IMR-90 (cell line): ENCODE results near the gene IKBKE. TPM values are rescaled to one million over a fixed set of nuclear protein-coding genes. Genes with fewer than 3 reads are reported as not detected.

Source experiments
- ATAC-seq: fragments of 200-7000 bp; cut with Tn5 transposase; 2 replicates; pipeline ENCODE4 v1.9.1; 2020; ENCODE audit warnings: low read depth, mild to moderate bottlenecking, moderate library complexity
- BruUV-seq: library from RNA; stranded (reverse); fragments of 400-500 nt; replicated peaks from 2 replicates; lab custom pipeline; 2021; lab: Mats Ljungman, UMichigan
- CTCF ChIA-PET: fragments of 300-600 bp; formaldehyde crosslinking; extraction: SDS; loops from one replicate; lab custom pipeline; 2021; ENCODE audit warnings: antibody characterized with exemption; lab: Yijun Ruan, JAX
- POLR2A ChIA-PET: fragments of 300-600 bp; sonication (Branson Sonifier 250); formaldehyde crosslinking; loops from one replicate; lab custom pipeline; 2022; ENCODE audit warnings: antibody characterized with exemption; ENCODE audit not compliant: unreplicated experiment; lab: Charles Lee
- DNase-seq: peaks from one replicate; pipeline ENCODE4 v3.0.0; 2013
- H2AFZ ChIP-seq: replicated peaks from 2 replicates; pipeline ENCODE3; 2013; ENCODE audit warnings: low read length, mild to moderate bottlenecking; ENCODE audit not compliant: poor library complexity
- H2AK5ac ChIP-seq: 2 replicates; pipeline ENCODE4 v1.6.1; 2013; ENCODE audit warnings: low read depth, low read length, inconsistent platforms
- H2AK9ac ChIP-seq: replicated peaks from 2 replicates; pipeline ENCODE3; 2013; ENCODE audit warnings: mild to moderate bottlenecking, low read depth, low read length, moderate library complexity; ENCODE audit not compliant: poor library complexity
- H2BK120ac ChIP-seq: 2 replicates; pipeline ENCODE4 v1.6.1; 2013; ENCODE audit warnings: low read depth, low read length, inconsistent platforms
- H2BK15ac ChIP-seq: 3 replicates; pipeline ENCODE4 v1.6.1; 2013; ENCODE audit warnings: low read depth, low read length, inconsistent platforms
- H2BK20ac ChIP-seq: 2 replicates; pipeline ENCODE4 v1.6.1; 2013; ENCODE audit warnings: low read depth, mild to moderate bottlenecking, inconsistent platforms, low read length, moderate library complexity
- H2BK5ac ChIP-seq: 2 replicates; pipeline ENCODE4 v1.6.1; 2013; ENCODE audit warnings: mild to moderate bottlenecking, low read depth, low read length, inconsistent platforms; ENCODE audit not compliant: poor library complexity, severe bottlenecking
- H3K14ac ChIP-seq: replicated peaks from 2 replicates; pipeline ENCODE4 v1.6.1; 2013; ENCODE audit warnings: low read depth, low read length, inconsistent platforms
- H3K18ac ChIP-seq: 2 replicates; pipeline ENCODE4 v1.6.1; 2013; ENCODE audit warnings: low read depth, low read length, control low read depth
- H3K23ac ChIP-seq: 2 replicates; pipeline ENCODE4 v1.6.1; 2013; ENCODE audit warnings: low read depth, low read length, inconsistent platforms
- H3K27ac ChIP-seq: 2 replicates; pipeline ENCODE4 v1.5.1; 2013; ENCODE audit warnings: mild to moderate bottlenecking, control low read depth, low read length; ENCODE audit not compliant: insufficient read depth
- H3K27me3 ChIP-seq: 2 replicates; pipeline ENCODE4 v1.6.1; 2013; ENCODE audit warnings: low read length; ENCODE audit not compliant: control insufficient read depth, insufficient read depth
- H3K36me3 ChIP-seq: 2 replicates; pipeline ENCODE4 v1.6.1; 2013; ENCODE audit warnings: low read length, mixed read lengths; ENCODE audit not compliant: control insufficient read depth, insufficient read depth
- H3K4ac ChIP-seq: 2 replicates; pipeline ENCODE4 v1.6.1; 2013; ENCODE audit warnings: low read depth, low read length, inconsistent platforms
- H3K4me1 ChIP-seq: 2 replicates; pipeline ENCODE4 v1.6.1; 2013; ENCODE audit warnings: low read length, mixed read lengths; ENCODE audit not compliant: control insufficient read depth, insufficient read depth
- H3K4me2 ChIP-seq: 2 replicates; pipeline ENCODE4 v1.6.1; 2013; ENCODE audit warnings: low read depth, mild to moderate bottlenecking, control low read depth, low read length, moderate library complexity
- H3K4me3 ChIP-seq: 2 replicates; pipeline ENCODE4 v1.5.1; 2013; ENCODE audit warnings: low read depth, mild to moderate bottlenecking, control low read depth, low read length, moderate library complexity; ENCODE audit not compliant: insufficient read depth
- H3K56ac ChIP-seq: 2 replicates; pipeline ENCODE4 v1.6.1; 2013; ENCODE audit warnings: low read length, inconsistent platforms; ENCODE audit not compliant: insufficient read depth; ENCODE audit errors: extremely low read depth
- H3K79me1 ChIP-seq, 2 experiments: 2 replicates each; pipeline ENCODE4 v1.6.1; 2013; ENCODE audit warnings: low read length in 2 of 2, inconsistent platforms in 1 of 2, low read depth in 1 of 2
- H3K9ac ChIP-seq: 2 replicates; pipeline ENCODE4 v1.6.1; 2013; ENCODE audit warnings: low read depth, low read length, control low read depth
- H3K9me1 ChIP-seq: 2 replicates; pipeline ENCODE4 v1.6.1; 2013; ENCODE audit warnings: low read length, inconsistent platforms; ENCODE audit not compliant: insufficient read depth
- H3K9me3 ChIP-seq: 2 replicates; pipeline ENCODE4 v1.6.1; 2013; ENCODE audit warnings: low read length; ENCODE audit not compliant: control insufficient read depth, insufficient read depth
- H4K20me1 ChIP-seq: 2 replicates; pipeline ENCODE4 v1.6.1; 2013; ENCODE audit warnings: low read length, inconsistent platforms; ENCODE audit not compliant: insufficient read depth
- H4K5ac ChIP-seq: 2 replicates; pipeline ENCODE4 v1.6.1; 2013; ENCODE audit warnings: mild to moderate bottlenecking, low read depth, low read length, control low read depth
- H4K8ac ChIP-seq, 2 experiments: 2 replicates each; pipeline ENCODE4 v1.6.1; 2013; ENCODE audit warnings: low read depth in 2 of 2, low read length in 2 of 2, control low read depth in 1 of 2, inconsistent platforms in 1 of 2
- H4K91ac ChIP-seq: 2 replicates; pipeline ENCODE4 v1.6.1; 2013; ENCODE audit warnings: low read depth, low read length, inconsistent platforms; ENCODE audit not compliant: insufficient read depth
- BHLHE40 ChIP-seq: fragments of 150-350 bp; IDR thresholded peaks from 2 replicates; pipeline ENCODE4 v1.6.1; 2016; ENCODE audit warnings: mild to moderate bottlenecking, low read depth, low read length
- CEBPB ChIP-seq: IDR thresholded peaks from 2 replicates; pipeline ENCODE4 v1.6.1; 2012; ENCODE audit warnings: low read depth, low read length, improper control_type of control experiment
- CTCF ChIP-seq: conservative IDR thresholded peaks from 2 replicates; pipeline ENCODE4 v1.5.1; 2012; ENCODE audit warnings: mild to moderate bottlenecking, low read depth, low read length, improper control_type of control experiment
- FOS ChIP-seq: fragments of 150-350 bp; IDR thresholded peaks from 2 replicates; pipeline ENCODE4 v1.6.1; 2016; ENCODE audit warnings: low read depth, low read length
- MAFK ChIP-seq: IDR thresholded peaks from 2 replicates; pipeline ENCODE4 v1.6.1; 2012; ENCODE audit warnings: low read depth, low read length, improper control_type of control experiment
- MAZ ChIP-seq: IDR thresholded peaks from 2 replicates; pipeline ENCODE4 v1.6.1; 2012; ENCODE audit warnings: low read depth, mild to moderate bottlenecking, low read length, improper control_type of control experiment, moderate library complexity, borderline replicate concordance
- MXI1 ChIP-seq: IDR thresholded peaks from 2 replicates; pipeline ENCODE4 v1.6.1; 2012; ENCODE audit warnings: low read depth, mild to moderate bottlenecking, low read length, moderate library complexity, borderline replicate concordance
- NFE2L2 ChIP-seq: fragments of 150-350 bp; IDR thresholded peaks from 2 replicates; pipeline ENCODE4 v1.6.1; 2016; ENCODE audit warnings: low read depth, mild to moderate bottlenecking, low read length
- POLR2A ChIP-seq: IDR thresholded peaks from 2 replicates; pipeline ENCODE4 v1.6.1; 2012; ENCODE audit warnings: mild to moderate bottlenecking, low read depth, low read length
- RAD21 ChIP-seq: IDR thresholded peaks from 2 replicates; pipeline ENCODE4 v1.6.1; 2012; ENCODE audit warnings: low read length, improper control_type of control experiment
- RFX5 ChIP-seq: IDR thresholded peaks from 2 replicates; pipeline ENCODE4 v1.8.0; 2012; ENCODE audit warnings: low read depth, mild to moderate bottlenecking, low read length, moderate library complexity
- SMC3 ChIP-seq: fragments of 150-350 bp; IDR thresholded peaks from 2 replicates; pipeline ENCODE4 v1.6.1; 2016; ENCODE audit warnings: low read depth, mild to moderate bottlenecking, antibody characterized with exemption, low read length, moderate library complexity
- WGBS, 2 experiments: methylation state at CpG; one replicate each; pipeline versions ENCODE4 v1.1.5 to v1.1.7; 2013; ENCODE audit warnings: missing lambda C conversion rate in 2 of 2; ENCODE audit not compliant: insufficient read length in 1 of 2; ENCODE audit errors: extremely low coverage in 2 of 2; 5-methylcytosine and 5-hydroxymethylcytosine counted together
- dilution Hi-C: fragments of 300-500 bp; cut with HindIII; formaldehyde crosslinking; loops from one replicate; pipeline ENCODE4 v1.14.3; 2018; ENCODE audit warnings: low sequenced_read_pairs; ENCODE audit not compliant: unreplicated experiment
- in situ Hi-C: fragments of 300-500 bp; cut with MboI; formaldehyde crosslinking; loops from 3 replicates; pipeline ENCODE4 v1.14.3; 2019; ENCODE audit warnings: low sequenced_read_pairs, inconsistent platforms, mixed read lengths
- intact Hi-C: fragments of 100-400 bp; cut with micrococcal nuclease; formaldehyde crosslinking; loops from 2 replicates; pipeline ENCODE4 v1.10.0; 2022
- polyA plus RNA-seq, 3 experiments: library from polyadenylated mRNA; depleted of rRNA; stranded (reverse); fragments of >200 nt; gene quantifications; 2 replicates each; pipeline ENCODE4 v1.2.3, GENCODE V29; 2012; ENCODE audit warnings: low replicate concordance in 1 of 3
- total RNA-seq: library from RNA; depleted of rRNA; stranded (reverse); fragments of >200 nt; gene quantifications from 2 replicates; pipeline ENCODE4 v1.2.3, GENCODE V29; 2012
- TF ChIP-seq, protein P1 (sequence below): fragments of 150-350 bp; IDR thresholded peaks from 2 replicates; pipeline ENCODE4 v1.6.1; 2017; ENCODE audit warnings: mild to moderate bottlenecking, antibody characterized with exemption, low read length, low read depth
- TF ChIP-seq, protein P2 (sequence below): fragments of 150-350 bp; IDR thresholded peaks from 2 replicates; pipeline ENCODE4 v1.6.1; 2016; ENCODE audit warnings: low read depth, mild to moderate bottlenecking, low read length, moderate library complexity, borderline replicate concordance

The IKBKE gene
- total and polyA plus RNA-seq, 2 of the 4 experiments (the other 2 are of a cell fraction): 20.3 to 24.0 TPM

DNA sequence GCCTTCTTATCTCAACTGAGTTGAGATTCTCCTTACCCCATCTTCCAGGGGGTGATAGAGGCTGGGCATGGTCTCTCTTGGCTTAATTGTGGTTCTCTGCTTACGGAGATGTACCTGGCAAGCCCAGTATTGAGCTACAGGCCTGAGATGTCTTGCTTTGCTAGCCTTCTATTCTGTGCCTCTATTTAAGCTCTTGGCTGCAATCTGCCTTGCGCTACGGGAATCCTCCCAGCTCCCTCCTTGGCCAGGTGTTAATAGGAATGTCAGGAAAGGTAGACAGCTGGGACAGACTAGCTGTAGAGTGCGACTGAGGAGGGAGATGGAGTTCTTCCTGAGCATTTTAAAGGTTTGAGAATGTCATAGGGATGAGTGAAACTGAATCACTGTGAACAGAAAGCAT lies 10.6 kb upstream of the IKBKE start:
- no peak overlapping the region for H3K23ac ChIP-seq
- peaks cover 31% of the 10 kb centered on the region for H3K36me3 ChIP-seq
- peaks cover 11% of the 10 kb centered on the region for H3K4me1 ChIP-seq
- H3K79me1 ChIP-seq: peaks cover 0 to 4% of the 10 kb centered on the region in 2 experiments; a peak in 1 of 4 replicates
- in situ Hi-C loops (no loop called here), intact Hi-C loops (no loop called here), dilution Hi-C loops (no loop called here)
- ATAC-seq (no peak), DNase-seq (no peak)
- no peak overlapping the region for H4K91ac ChIP-seq
- no peak overlapping the region for H2AK5ac ChIP-seq
- no TSS peak for BruUV-seq
- TF ChIP-seq RAD21: no peak
- no peak for TF ChIP-seq MAFK
- no peak for TF ChIP-seq CTCF
- TF ChIP-seq SMC3: no peak
- no peak for TF ChIP-seq RFX5
- TF ChIP-seq CEBPB: no peak
- TF ChIP-seq FOS: no peak
- TF ChIP-seq MAZ: no peak
- TF ChIP-seq, protein P1, sequence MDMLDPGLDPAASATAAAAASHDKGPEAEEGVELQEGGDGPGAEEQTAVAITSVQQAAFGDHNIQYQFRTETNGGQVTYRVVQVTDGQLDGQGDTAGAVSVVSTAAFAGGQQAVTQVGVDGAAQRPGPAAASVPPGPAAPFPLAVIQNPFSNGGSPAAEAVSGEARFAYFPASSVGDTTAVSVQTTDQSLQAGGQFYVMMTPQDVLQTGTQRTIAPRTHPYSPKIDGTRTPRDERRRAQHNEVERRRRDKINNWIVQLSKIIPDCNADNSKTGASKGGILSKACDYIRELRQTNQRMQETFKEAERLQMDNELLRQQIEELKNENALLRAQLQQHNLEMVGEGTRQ: no peak
- no peak for TF ChIP-seq NFE2L2
- no peak for TF ChIP-seq BHLHE40
- TF ChIP-seq, protein P2, sequence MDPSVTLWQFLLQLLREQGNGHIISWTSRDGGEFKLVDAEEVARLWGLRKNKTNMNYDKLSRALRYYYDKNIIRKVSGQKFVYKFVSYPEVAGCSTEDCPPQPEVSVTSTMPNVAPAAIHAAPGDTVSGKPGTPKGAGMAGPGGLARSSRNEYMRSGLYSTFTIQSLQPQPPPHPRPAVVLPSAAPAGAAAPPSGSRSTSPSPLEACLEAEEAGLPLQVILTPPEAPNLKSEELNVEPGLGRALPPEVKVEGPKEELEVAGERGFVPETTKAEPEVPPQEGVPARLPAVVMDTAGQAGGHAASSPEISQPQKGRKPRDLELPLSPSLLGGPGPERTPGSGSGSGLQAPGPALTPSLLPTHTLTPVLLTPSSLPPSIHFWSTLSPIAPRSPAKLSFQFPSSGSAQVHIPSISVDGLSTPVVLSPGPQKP: no peak
- TF ChIP-seq MXI1: no peak
- no peak for TF ChIP-seq POLR2A
- no peak overlapping the region for H3K27ac ChIP-seq
- H4K8ac ChIP-seq: no peak overlapping the region
- no peak overlapping the region for H2BK120ac ChIP-seq
- no peak overlapping the region for H3K56ac ChIP-seq
- WGBS, 2 experiments: 90% methylated on average over 2 of the region's 4 CpGs; no CpG with 5 or more reads in 1 of the 2 experiments
- no peak overlapping the region for H2AK9ac ChIP-seq
- no peak overlapping the region for H2BK5ac ChIP-seq
- CTCF ChIA-PET: no interaction called here
- POLR2A ChIA-PET: no interaction called here
- H2AFZ ChIP-seq: no peak overlapping the region
- no peak overlapping the region for H3K18ac ChIP-seq
- H3K4ac ChIP-seq: no peak overlapping the region
- no peak overlapping the region for H3K9ac ChIP-seq
- H4K5ac ChIP-seq: no peak overlapping the region
- H3K4me3 ChIP-seq: no peak overlapping the region
- H3K4me2 ChIP-seq: no peak overlapping the region
- peaks cover 23% of the 10 kb centered on the region for H3K9me1 ChIP-seq
- no peak overlapping the region for H2BK15ac ChIP-seq
- H3K14ac ChIP-seq: no peak overlapping the region
- no peak overlapping the region for H2BK20ac ChIP-seq
- H3K9me3 ChIP-seq: no peaks in the 10 kb centered on the region
- no peaks in the 10 kb centered on the region for H3K27me3 ChIP-seq
- no peaks in the 10 kb centered on the region for H4K20me1 ChIP-seq
